Measurements from ENCODE around the gene TCTN1.
A peak's percentile ranks its signal among the peaks of the same experiment; 100 is the strongest.

TCTN1 gene

DNA sequence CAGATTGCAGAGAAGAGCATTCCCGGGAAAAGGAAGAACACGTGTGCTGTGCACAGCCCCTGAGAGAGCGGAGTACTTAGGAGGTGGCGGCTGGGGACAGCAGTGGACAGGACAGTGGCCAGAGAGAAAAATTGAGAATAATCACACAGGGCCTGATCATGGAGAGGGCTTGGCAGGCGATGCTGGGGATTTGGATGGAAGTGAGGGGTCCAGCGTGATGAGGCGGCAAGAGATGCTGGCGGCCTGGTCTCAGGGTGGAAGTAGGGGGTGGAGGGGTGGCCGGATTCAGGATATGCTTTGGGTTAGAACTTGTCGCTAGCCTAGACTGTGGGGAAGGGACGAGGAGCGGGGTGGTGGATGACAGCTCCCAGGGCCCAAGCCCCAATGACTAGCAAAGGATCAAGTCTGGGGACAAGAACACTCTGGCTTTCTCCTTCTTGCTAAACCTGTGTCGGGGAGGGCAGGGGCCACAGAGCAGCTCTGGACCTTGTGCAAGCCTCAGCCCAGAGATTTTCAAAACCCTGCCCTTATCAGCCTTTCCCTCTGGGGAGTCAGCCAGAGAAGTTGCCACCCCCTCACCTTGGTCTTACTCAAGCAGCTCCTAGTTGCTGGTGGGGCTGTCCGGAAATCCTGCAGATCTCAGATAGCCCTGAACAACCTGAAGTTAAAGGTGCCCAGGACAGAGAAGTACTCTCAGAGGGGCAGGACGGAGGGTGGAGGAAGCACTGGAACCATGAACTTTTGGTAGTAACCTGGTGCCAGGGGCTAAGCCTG lies 73.7 kb downstream of the TCTN1 start:
- POLR2A ChIA-PET = interaction anchor here (0.5 to 1.0 kb wide), 2 partner anchors 9 to 45 kb away, joined by 3 read pairs; no protein-coding TSS in a partner anchor
- DNase-seq (ENCODE audit: extremely low spot score) = peak; percentile 25
- TF ChIP-seq, protein P1, sequence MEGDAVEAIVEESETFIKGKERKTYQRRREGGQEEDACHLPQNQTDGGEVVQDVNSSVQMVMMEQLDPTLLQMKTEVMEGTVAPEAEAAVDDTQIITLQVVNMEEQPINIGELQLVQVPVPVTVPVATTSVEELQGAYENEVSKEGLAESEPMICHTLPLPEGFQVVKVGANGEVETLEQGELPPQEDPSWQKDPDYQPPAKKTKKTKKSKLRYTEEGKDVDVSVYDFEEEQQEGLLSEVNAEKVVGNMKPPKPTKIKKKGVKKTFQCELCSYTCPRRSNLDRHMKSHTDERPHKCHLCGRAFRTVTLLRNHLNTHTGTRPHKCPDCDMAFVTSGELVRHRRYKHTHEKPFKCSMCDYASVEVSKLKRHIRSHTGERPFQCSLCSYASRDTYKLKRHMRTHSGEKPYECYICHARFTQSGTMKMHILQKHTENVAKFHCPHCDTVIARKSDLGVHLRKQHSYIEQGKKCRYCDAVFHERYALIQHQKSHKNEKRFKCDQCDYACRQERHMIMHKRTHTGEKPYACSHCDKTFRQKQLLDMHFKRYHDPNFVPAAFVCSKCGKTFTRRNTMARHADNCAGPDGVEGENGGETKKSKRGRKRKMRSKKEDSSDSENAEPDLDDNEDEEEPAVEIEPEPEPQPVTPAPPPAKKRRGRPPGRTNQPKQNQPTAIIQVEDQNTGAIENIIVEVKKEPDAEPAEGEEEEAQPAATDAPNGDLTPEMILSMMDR (IDR thresholded peaks at IDR 0.05; ENCODE audit: control extremely low read depth, extremely low read depth, low read depth, missing control alignments) = no peak
- CTCF ChIA-PET = interaction anchor here (1.0 to 2.3 kb wide), 4 partner anchors 10 to 256 kb away, joined by 3 to 14 read pairs (median 5); partner anchors contain the start of genes FAM216A and GPN3

DNA sequence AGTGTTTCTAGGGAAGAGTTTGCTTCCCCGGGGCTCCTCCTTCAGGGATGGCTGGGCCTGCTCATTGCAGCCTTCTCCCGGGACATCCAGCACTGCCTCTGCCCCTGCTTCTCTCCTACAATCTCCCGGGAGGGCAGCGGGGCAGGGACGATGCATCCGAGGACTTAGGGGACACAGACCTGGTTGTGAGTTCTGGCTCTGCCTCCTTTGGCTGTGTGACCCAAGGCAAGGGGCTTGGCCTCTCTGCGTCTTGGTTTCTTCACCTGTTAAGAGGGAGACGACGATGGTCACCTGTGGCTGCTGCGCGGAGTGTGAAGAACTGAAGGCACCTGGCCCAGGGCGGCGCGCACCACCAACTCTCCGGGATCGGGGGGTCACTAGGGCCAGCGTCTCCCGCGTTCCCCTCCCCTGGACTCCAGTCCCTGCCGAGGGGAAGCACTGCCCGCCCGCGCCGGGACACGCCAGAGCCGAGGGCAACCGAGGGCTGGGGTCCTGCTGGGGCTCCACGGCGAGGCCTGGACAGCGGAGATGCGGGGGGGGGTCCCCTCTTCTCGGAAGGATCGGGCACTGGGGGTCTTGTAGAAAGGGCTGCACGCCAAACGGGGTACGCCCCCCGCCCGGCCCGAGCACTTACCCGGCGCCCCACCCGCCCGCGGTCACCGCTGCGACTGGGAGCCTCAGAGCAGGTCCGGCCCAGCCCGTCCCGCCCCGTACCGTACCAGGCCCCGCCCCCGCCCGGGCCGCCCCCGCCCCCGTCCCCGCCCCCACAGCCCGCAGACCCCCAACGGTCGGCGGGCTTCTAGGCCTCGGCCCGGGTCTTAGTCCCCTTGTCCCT lies 74.7 kb downstream of the TCTN1 start, which contains the start of gene HVCN1:
Gene HVCN1 (minus strand): TSS at position 670 of the 835 bp plus-strand sequence. CDS start 5,870 bp downstream, outside the sequence.
- TF ChIP-seq, protein P1 (IDR thresholded peaks at IDR 0.05; ENCODE audit: control extremely low read depth, extremely low read depth, low read depth, missing control alignments) = no peak
- ChIA-PET POLR2A (no interaction called here), CTCF (interaction anchor here (2.3 kb wide), 1 partner anchor 9 kb away, joined by 14 read pairs; no protein-coding TSS in a partner anchor)
- peak; percentile 83 for DNase-seq (ENCODE audit: extremely low spot score)

DNA sequence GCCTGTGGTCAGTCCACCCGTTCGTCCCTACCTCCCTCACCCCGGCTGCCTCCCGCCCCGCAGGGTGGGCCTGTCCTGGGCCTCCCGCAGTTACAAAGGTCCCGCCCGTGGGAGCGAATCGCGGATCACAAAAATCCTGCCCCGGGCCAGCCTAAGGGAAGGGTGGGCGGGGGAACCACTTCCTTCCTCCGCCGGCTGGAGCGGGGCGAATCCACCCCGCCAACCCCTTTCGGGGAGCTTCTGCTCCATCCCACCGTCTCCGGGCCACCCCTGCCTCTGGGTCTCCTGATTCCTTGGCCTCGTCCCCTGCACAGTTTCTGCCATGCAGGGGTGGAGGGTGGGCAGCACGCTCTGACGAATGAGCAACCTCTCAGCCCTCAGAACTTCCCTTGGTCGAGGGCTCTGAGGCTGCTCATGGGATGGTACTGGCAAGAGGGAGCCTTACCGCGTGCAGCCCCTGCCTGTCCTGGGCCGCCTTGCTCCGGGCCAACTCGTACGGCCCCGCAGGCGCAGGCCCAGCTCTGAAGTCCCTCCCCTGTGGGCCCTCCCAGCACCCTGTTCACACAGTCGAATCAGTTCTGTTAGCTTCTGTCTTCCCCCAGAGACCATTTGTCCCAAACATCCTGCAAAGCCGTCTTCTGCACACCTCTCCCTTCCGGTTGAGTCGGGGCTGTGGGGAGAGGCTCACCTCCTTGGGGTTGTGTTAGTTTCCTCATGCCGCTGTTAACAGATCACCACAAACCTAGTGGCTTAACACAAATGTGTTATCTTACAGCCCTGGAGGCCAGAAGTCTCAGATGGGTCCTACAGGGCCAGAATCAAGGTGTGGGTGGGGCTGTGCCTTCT lies 75.6 kb downstream of the TCTN1 start:
- TF ChIP-seq, protein P1 (IDR thresholded peaks at IDR 0.05; ENCODE audit: control extremely low read depth, extremely low read depth, low read depth, missing control alignments) = no peak
- ChIA-PET POLR2A (interaction anchor here (1.2 kb wide), 1 partner anchor 21 kb away, joined by 3 read pairs; no protein-coding TSS in a partner anchor), CTCF (interaction anchor here (1.1 to 1.3 kb wide), 3 partner anchors 8 to 221 kb away, joined by 3 to 4 read pairs (median 3); partner anchors contain the start of gene FAM216A)
- peak; percentile 80 for DNase-seq (ENCODE audit: extremely low spot score)

DNA sequence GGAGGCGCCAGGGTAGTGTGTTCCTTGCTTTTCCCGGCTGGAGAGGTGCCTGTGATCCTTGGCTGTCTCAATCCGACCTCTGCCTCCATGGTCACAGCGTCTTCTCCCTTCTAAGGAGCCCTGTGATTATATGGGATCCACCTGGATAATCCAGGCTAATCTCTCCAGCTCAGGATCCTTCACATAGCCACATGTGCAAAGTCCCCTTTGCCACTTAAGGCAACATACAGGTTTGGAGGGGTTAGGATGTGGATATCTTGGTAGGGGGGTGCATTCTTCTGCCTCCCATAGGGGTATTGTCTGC lies 76.2 kb downstream of the TCTN1 start:
- ChIA-PET POLR2A (interaction anchor here (1.2 kb wide), 1 partner anchor 22 kb away, joined by 3 read pairs; no protein-coding TSS in a partner anchor), CTCF (interaction anchor here (1.1 to 1.3 kb wide), 3 partner anchors 8 to 221 kb away, joined by 3 to 4 read pairs (median 3); partner anchors contain the start of gene FAM216A)

DNA sequence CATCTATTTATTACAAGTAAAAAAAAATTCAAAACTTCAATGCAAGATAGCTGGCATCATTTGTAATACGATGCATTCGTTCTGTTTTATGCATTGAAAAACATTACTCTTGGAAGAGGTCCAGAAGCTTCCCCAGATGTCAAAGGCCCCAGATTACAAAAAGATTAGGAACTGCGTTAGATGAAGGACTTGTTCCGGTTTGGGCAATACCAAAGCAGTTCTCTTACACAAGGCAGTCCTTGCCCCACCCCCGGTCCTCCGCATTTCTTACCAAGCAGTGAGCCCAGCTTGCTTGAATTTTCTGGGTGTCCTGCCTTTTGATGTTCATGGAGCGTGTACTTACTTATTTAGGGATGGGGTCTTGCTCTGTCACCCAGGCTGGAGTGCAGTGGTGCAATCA lies 79.8 kb downstream of the TCTN1 start:
- TF ChIP-seq, protein P1 (IDR thresholded peaks at IDR 0.05; ENCODE audit: control extremely low read depth, extremely low read depth, low read depth, missing control alignments) = no peak
- ChIA-PET CTCF (interaction anchor here (0.9 to 2.9 kb wide), 5 partner anchors 26 to 134 kb away, joined by 3 to 10 read pairs (median 4); no protein-coding TSS in a partner anchor), POLR2A (interaction anchor here (0.6 kb wide), 1 partner anchor 260 kb away, joined by 3 read pairs; no protein-coding TSS in a partner anchor)
- no peak for DNase-seq (ENCODE audit: extremely low spot score)

More for the DNA sequence above, 76.2 kb downstream of the TCTN1 start:
- TF ChIP-seq, protein P1 (IDR thresholded peaks at IDR 0.05; ENCODE audit: control extremely low read depth, extremely low read depth, low read depth, missing control alignments) = no peak
- DNase-seq (ENCODE audit: extremely low spot score) = peak; percentile 6
